ENCODE measurements around the gene SPIRE1.

- TF ChIP-seq CTCF (IDR thresholded peaks at IDR 0.05) (no peak), POLR2A (IDR thresholded peaks at IDR 0.05) (no peak)
Measured at GRCh38 chr18:12585218-12585617, 72.7 kb downstream of the SPIRE1 start.
